ENCODE measurements around the gene OSTN. TPM values are rescaled to one million over a fixed set of nuclear protein-coding genes. Genes with fewer than 3 reads are reported as not detected.
"Not testable (repeated sequence)": the region's sequence is repeated elsewhere in the genome, so short reads cannot be mapped to it uniquely, and the experiment has no call there.

Gene OSTN
- total and polyA plus RNA-seq, 2 of the 13 experiments (the other 11 are each of a cell fraction or from before 2014, with no cell fraction given) = not detected

- ChIA-PET CTCF (ENCODE audit: low intra/inter-chr PET ratio, low total read pairs) (no interaction called here), POLR2A (no interaction called here)
- H3K9me3 ChIP-seq (ENCODE audit: low read length) = no peaks in the 10 kb centered on the region
- H3K36me3 ChIP-seq (replicated peaks in 1 of 2; ENCODE audit: control insufficient read depth in 1 of 2, insufficient read depth in 2 of 2, low read length in 2 of 2) = no peaks in the 10 kb centered on the region
- no peak overlapping the region for H3K4me3 ChIP-seq (replicated peaks in 1 of 3; ENCODE audit: insufficient read depth in 1 of 3, low read depth in 2 of 3, low read length in 3 of 3)
- no peak overlapping the region for H3K27ac ChIP-seq (ENCODE audit: extremely low read length, insufficient read depth, low read length)
- FAIRE-seq (no peak), ATAC-seq (no peak), DNase-seq (ENCODE audit: low spot score) (no peak)
- TF ChIP-seq MATR3 (CRISPR knock-in tag; IDR thresholded peaks at IDR 0.05) (no peak), U2AF2 (IDR thresholded peaks at IDR 0.05; ENCODE audit: low read depth, low read length) (no peak), CREB1 (IDR thresholded peaks at IDR 0.05) (no peak), CREB1 (CRISPR knock-in tag; IDR thresholded peaks at IDR 0.05) (no peak), HOXD1 (CRISPR knock-in tag; IDR thresholded peaks at IDR 0.05) (no peak)
- no peaks in the 10 kb centered on the region for H3K79me2 ChIP-seq (ENCODE audit: insufficient read depth, low read length)
- H3K4me2 ChIP-seq (ENCODE audit: low read depth, low read length) = no peak overlapping the region
- no TSS peak for BruUV-seq (replicated peaks)
- no peak overlapping the region for H2AFZ ChIP-seq (ENCODE audit: low read length)
- no peaks in the 10 kb centered on the region for H4K20me1 ChIP-seq (ENCODE audit: insufficient read depth, low read length)
- intact Hi-C loops (cut with micrococcal nuclease; ENCODE audit: unreplicated experiment) (no loop called here), in situ Hi-C loops (cut with HindIII; ENCODE audit: extremely low pct_ligation_motif_present, low pct_unique_long_range_greater_than_20kb) (no loop called here)
- H3K27me3 ChIP-seq (ENCODE audit: control insufficient read depth in 1 of 2, insufficient read depth in 2 of 2, low read length in 2 of 2) = no peaks in the 10 kb centered on the region
- H3K4me1 ChIP-seq (ENCODE audit: insufficient read depth, low read length) = no peaks in the 10 kb centered on the region
- H3K9ac ChIP-seq (ENCODE audit: insufficient read depth, low read depth, low read length) = no peak overlapping the region
These were observed 69.7 kb downstream of the OSTN start for GRCh38 chr3:191268737-191269136.

DNA sequence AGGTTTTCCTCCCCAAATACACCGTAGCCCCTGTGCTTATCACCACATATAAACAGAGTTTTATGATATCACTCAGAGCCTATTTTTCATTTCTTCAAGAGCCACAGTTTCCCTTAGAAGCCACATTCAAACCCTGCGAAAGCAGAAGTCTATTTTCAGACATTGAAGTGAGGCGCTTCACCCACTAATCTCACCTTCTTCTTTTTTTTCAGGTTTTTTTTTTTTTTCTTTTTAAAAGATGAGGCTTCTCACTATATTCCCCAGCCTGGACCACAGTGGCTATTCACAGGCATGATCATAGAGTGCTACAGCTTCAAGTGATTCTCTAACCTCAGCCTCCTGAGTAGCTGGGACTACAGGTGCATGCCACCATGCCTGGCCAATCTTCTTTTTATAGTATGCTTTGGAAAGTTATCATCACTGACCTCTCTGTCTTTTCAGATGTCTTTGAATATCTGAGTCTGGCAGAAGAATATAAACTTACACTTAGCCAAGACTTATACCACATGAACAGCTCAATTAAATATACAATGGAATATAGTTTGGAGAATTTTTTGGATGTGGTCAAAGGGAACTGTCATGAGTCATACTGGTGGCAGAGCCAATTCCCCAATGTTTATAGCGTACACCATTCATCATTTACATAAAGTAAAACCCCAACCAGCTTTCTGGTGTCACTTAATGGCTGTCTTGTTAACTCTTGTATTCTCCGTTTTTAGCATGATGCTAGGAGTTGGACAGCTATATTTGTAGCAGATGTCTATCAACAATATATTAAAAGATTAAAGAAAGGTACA is 70.4 kb downstream of the OSTN start:
- 52% methylated on average over 5 of the region's 5 CpGs for WGBS (ENCODE audit: low lambda C conversion rate)
- DNase-seq (ENCODE audit: low spot score) = no peak
- ATAC-seq = no peak
- no peak overlapping the region for H3K27ac ChIP-seq (ENCODE audit: extremely low read length, insufficient read depth, low read length)
- intact Hi-C loops (cut with micrococcal nuclease; ENCODE audit: unreplicated experiment) = no loop called here
- CTCF ChIA-PET (ENCODE audit: low intra/inter-chr PET ratio, low total read pairs) = no interaction called here
- POLR2A ChIA-PET = no interaction called here
- H3K27me3 ChIP-seq (ENCODE audit: control insufficient read depth in 1 of 2, insufficient read depth in 2 of 2, low read length in 2 of 2) = no peaks in the 10 kb centered on the region
- no peaks in the 10 kb centered on the region for H4K20me1 ChIP-seq (ENCODE audit: insufficient read depth, low read length)
- TF ChIP-seq ZNF841 (CRISPR knock-in tag; IDR thresholded peaks at IDR 0.05; ENCODE audit: borderline replicate concordance) (no peak), GABPB1 (CRISPR knock-in tag; IDR thresholded peaks at IDR 0.05) (no peak)
- no peak overlapping the region for H3K4me2 ChIP-seq (ENCODE audit: low read depth, low read length)
- H3K9me3 ChIP-seq (ENCODE audit: low read length) = no peaks in the 10 kb centered on the region
- no peaks in the 10 kb centered on the region for H3K36me3 ChIP-seq (replicated peaks in 1 of 2; ENCODE audit: control insufficient read depth in 1 of 2, insufficient read depth in 2 of 2, low read length in 2 of 2)
- no peaks in the 10 kb centered on the region for H3K4me1 ChIP-seq (ENCODE audit: insufficient read depth, low read length)
- BruUV-seq (replicated peaks) = no TSS peak
- H3K9ac ChIP-seq (ENCODE audit: insufficient read depth, low read depth, low read length) = no peak overlapping the region
- no peak overlapping the region for H2AFZ ChIP-seq (ENCODE audit: low read length)
- H3K79me2 ChIP-seq (ENCODE audit: insufficient read depth, low read length) = no peaks in the 10 kb centered on the region
- in situ Hi-C loops (cut with HindIII; ENCODE audit: extremely low pct_ligation_motif_present, low pct_unique_long_range_greater_than_20kb) = no loop called here
- no peak for FAIRE-seq
- H3K4me3 ChIP-seq (replicated peaks in 1 of 3; ENCODE audit: insufficient read depth in 1 of 3, low read depth in 2 of 3, low read length in 3 of 3) = no peak overlapping the region

DNA sequence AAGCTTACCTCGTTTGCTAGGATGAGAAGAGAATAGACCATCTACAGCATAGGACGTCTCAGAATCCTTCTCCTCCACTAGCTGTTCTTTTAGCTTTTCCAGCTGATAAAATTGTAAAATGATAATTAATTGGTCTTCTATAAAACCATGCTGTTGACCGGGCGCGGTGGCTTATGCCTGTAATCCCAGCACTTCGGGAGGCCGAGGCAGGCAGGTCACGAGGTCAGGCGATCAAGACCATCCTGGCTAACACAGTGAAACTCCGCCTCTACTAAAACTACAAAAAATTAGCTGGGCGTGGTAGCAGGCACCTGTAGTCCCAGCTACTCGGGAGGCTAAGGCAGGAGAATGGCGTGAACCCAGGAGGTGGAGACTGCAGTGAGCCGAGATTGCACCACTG is 76.2 kb downstream of the OSTN start:
- H3K9ac ChIP-seq (ENCODE audit: insufficient read depth, low read depth, low read length); H2AFZ ChIP-seq (ENCODE audit: low read length); H3K36me3 ChIP-seq (replicated peaks in 1 of 2; ENCODE audit: control insufficient read depth in 1 of 2, insufficient read depth in 2 of 2, low read length in 2 of 2); POLR2A ChIA-PET; H3K27me3 ChIP-seq (ENCODE audit: control insufficient read depth in 1 of 2, insufficient read depth in 2 of 2, low read length in 2 of 2); H3K27ac ChIP-seq (ENCODE audit: extremely low read length, insufficient read depth, low read length); DNase-seq (ENCODE audit: low spot score); H3K4me1 ChIP-seq (ENCODE audit: insufficient read depth, low read length); BruUV-seq (replicated peaks); H3K79me2 ChIP-seq (ENCODE audit: insufficient read depth, low read length); H3K9me3 ChIP-seq (ENCODE audit: low read length); ATAC-seq; FAIRE-seq; H4K20me1 ChIP-seq (ENCODE audit: insufficient read depth, low read length); intact Hi-C loops (cut with micrococcal nuclease; ENCODE audit: unreplicated experiment); CTCF ChIA-PET (ENCODE audit: low intra/inter-chr PET ratio, low total read pairs); H3K4me3 ChIP-seq (replicated peaks in 1 of 3; ENCODE audit: insufficient read depth in 1 of 3, low read depth in 2 of 3, low read length in 3 of 3); in situ Hi-C loops (cut with HindIII; ENCODE audit: extremely low pct_ligation_motif_present, low pct_unique_long_range_greater_than_20kb); H3K4me2 ChIP-seq (ENCODE audit: low read depth, low read length): not testable (repeated sequence)
- 51% methylated on average over 14 of the region's 14 CpGs for WGBS (ENCODE audit: low lambda C conversion rate)

Measured in HepG2 (cell line).